ENCODE results near the gene SNAI1. TPM values are rescaled to one million over a fixed set of nuclear protein-coding genes. Genes with fewer than 3 reads are reported as not detected.
"Not testable (repeated sequence)": the region's sequence is repeated elsewhere in the genome, so short reads cannot be mapped to it uniquely, and the experiment has no call there.

Gene SNAI1
- total and polyA plus RNA-seq, 5 donors from 2014 or later, result 0.34 to 1.4 TPM; not detected in 3

DNA sequence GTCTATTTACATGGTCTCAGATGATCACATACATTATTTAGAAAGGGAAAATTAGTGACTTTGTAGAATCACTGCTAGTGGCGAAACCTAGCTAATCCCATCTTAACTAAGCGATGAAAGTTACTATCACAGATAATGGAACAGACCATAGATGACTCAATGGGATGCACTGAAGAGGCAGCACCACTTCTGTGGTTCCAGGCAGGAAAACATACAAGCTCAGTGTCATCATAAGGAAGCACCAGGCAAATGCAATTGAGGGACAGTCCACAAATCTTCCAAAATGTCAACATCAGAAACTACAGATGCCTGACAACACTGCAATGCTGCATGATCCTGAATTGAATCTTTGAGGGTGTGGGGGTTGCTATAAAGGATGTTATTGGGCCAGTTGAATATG is 15.9 kb upstream of the SNAI1 start:
- Histone ChIP-seq H3K4me1 (ENCODE audit: control insufficient read depth, insufficient read depth, low read length, poor library complexity, severe bottlenecking) (no peaks in the 10 kb centered on the region), H3K9me3 (ENCODE audit: control insufficient read depth in 2 of 2, low read length in 2 of 2) (no peaks in the 10 kb centered on the region), H3K36me3 (ENCODE audit: control insufficient read depth, insufficient read depth, low read length) (no peaks in the 10 kb centered on the region), H3K27me3 (ENCODE audit: control insufficient read depth, insufficient read depth, low read length) (no peaks in the 10 kb centered on the region), H3K27ac (ENCODE audit: insufficient read depth, low read length, poor library complexity, severe bottlenecking) (no peak overlapping the region), H3K4me3 (ENCODE audit: low read depth, low read length) (no peak overlapping the region)
- ATAC-seq (ENCODE audit: low read depth in 2 of 2), result no peak
- Mint-ChIP-seq H3K9me3 (peaks cover 0 to 1% (median 0%) of the 10 kb centered on the region in 7 donors), H3K36me3 (no peaks in the 10 kb centered on the region), H3K27me3 (no peaks in the 10 kb centered on the region), H3K4me3 (no peak overlapping the region), H3K27ac (no peak overlapping the region), H3K4me1 (peaks cover 0 to 3% (median under 1%) of the 10 kb centered on the region in 4 donors)
- no peak for DNase-seq

DNA sequence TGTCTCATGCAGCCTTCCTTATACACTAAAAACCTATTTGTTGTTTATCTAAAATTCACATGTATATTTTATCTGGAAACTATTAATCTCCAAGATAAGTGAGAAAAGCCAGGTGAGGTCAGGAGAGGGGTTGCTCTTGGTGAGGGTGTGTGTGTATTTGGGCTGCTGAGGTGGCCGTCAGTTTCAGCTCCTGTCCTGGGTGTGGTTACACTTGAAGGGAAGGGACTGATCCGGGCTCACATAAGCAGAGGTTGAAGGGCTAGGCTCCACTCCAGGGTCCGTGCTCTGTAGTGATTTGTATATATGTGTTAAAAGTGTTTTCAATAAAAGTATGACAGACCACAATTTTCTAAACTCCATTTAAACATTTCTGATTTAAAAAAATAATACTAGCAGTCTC is 13.5 kb upstream of the SNAI1 start:
- Histone ChIP-seq H3K27ac (ENCODE audit: insufficient read depth, low read length, poor library complexity, severe bottlenecking) (no peak overlapping the region), H3K4me1 (ENCODE audit: control insufficient read depth, insufficient read depth, low read length, poor library complexity, severe bottlenecking) (no peaks in the 10 kb centered on the region), H3K27me3 (ENCODE audit: control insufficient read depth, insufficient read depth, low read length) (no peaks in the 10 kb centered on the region), H3K9me3 (ENCODE audit: control insufficient read depth in 2 of 2, low read length in 2 of 2) (no peaks in the 10 kb centered on the region), H3K4me3 (ENCODE audit: low read depth, low read length) (no peak overlapping the region), H3K36me3 (ENCODE audit: control insufficient read depth, insufficient read depth, low read length) (no peaks in the 10 kb centered on the region)
- no peak overlapping the region for H3K27ac Mint-ChIP-seq
- peaks cover 0 to 3% (median under 1%) of the 10 kb centered on the region in 4 donors for H3K4me1 Mint-ChIP-seq
- H3K27me3 Mint-ChIP-seq, result no peaks in the 10 kb centered on the region
- no peak overlapping the region for H3K4me3 Mint-ChIP-seq
- DNase-seq (no peak), ATAC-seq (ENCODE audit: low read depth in 2 of 2) (no peak)
- H3K36me3 Mint-ChIP-seq, result no peaks in the 10 kb centered on the region
- no peaks in the 10 kb centered on the region for H3K9me3 Mint-ChIP-seq

DNA sequence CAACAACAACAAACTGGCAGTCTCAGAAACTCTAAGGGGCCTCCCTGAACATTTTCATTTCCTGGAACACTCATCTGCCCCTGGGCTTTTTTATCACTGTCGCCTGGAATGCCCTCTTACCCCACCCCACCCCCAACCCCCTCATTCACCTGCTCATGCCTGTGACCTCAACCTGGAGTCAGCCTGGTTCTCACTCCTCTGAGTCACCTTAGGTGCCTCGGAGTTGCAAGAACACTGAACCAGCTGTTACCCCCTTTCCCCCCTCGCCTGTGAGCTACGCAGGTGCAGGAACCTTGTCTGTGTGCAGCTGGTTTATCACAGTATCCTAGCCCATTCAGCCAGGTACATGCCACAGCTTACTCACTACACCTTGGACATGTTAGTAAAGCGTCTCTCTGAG is 12.8 kb upstream of the SNAI1 start:
- H3K27me3 Mint-ChIP-seq, result no peaks in the 10 kb centered on the region
- Histone ChIP-seq H3K4me1 (ENCODE audit: control insufficient read depth, insufficient read depth, low read length, poor library complexity, severe bottlenecking) (no peaks in the 10 kb centered on the region), H3K27me3 (ENCODE audit: control insufficient read depth, insufficient read depth, low read length) (no peaks in the 10 kb centered on the region), H3K9me3 (ENCODE audit: control insufficient read depth in 2 of 2, low read length in 2 of 2) (no peaks in the 10 kb centered on the region), H3K4me3 (ENCODE audit: low read depth, low read length) (no peak overlapping the region), H3K36me3 (ENCODE audit: control insufficient read depth, insufficient read depth, low read length) (no peaks in the 10 kb centered on the region), H3K27ac (ENCODE audit: insufficient read depth, low read length, poor library complexity, severe bottlenecking) (no peak overlapping the region)
- no peak overlapping the region for H3K4me3 Mint-ChIP-seq
- no peaks in the 10 kb centered on the region for H3K9me3 Mint-ChIP-seq
- no peak for ATAC-seq (ENCODE audit: low read depth in 2 of 2)
- peaks cover 0 to 3% (median under 1%) of the 10 kb centered on the region in 4 donors for H3K4me1 Mint-ChIP-seq
- no peaks in the 10 kb centered on the region for H3K36me3 Mint-ChIP-seq
- no peak overlapping the region for H3K27ac Mint-ChIP-seq
- DNase-seq, result no peak

DNA sequence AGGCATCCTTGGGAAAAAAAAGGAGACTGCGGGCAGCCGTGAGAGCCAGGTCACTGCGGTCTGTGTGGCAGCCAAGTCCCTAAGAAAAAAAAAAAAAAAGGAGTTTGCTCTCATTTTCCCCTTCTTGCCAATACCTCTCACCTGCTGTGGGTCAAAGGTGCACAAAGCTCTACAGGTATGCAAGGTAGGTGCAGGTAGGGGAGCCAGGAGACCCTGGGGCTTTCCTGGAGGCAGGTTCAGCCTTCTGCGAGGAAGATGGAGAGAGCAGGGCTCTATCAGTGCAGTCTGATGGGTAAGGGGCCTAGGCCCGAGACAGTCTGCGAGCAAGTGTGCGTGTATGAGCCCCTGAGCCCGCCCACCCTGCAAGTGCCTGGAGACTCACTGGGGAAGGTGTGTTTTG is 12.3 kb upstream of the SNAI1 start:
- Mint-ChIP-seq H3K27me3 (no peaks in the 10 kb centered on the region), H3K9me3 (no peaks in the 10 kb centered on the region), H3K27ac (no peak overlapping the region), H3K4me1 (peaks cover 0 to 3% (median 0%) of the 10 kb centered on the region in 4 donors), H3K36me3 (no peaks in the 10 kb centered on the region), H3K4me3 (no peak overlapping the region)
- Histone ChIP-seq H3K36me3 (ENCODE audit: control insufficient read depth, insufficient read depth, low read length) (no peaks in the 10 kb centered on the region), H3K9me3 (ENCODE audit: control insufficient read depth in 2 of 2, low read length in 2 of 2) (no peaks in the 10 kb centered on the region), H3K27me3 (ENCODE audit: control insufficient read depth, insufficient read depth, low read length) (no peaks in the 10 kb centered on the region), H3K4me3 (ENCODE audit: low read depth, low read length) (no peak overlapping the region), H3K4me1 (ENCODE audit: control insufficient read depth, insufficient read depth, low read length, poor library complexity, severe bottlenecking) (no peaks in the 10 kb centered on the region), H3K27ac (ENCODE audit: insufficient read depth, low read length, poor library complexity, severe bottlenecking) (no peak overlapping the region)
- ATAC-seq (ENCODE audit: low read depth in 2 of 2), result no peak
- DNase-seq, result no peak

DNA sequence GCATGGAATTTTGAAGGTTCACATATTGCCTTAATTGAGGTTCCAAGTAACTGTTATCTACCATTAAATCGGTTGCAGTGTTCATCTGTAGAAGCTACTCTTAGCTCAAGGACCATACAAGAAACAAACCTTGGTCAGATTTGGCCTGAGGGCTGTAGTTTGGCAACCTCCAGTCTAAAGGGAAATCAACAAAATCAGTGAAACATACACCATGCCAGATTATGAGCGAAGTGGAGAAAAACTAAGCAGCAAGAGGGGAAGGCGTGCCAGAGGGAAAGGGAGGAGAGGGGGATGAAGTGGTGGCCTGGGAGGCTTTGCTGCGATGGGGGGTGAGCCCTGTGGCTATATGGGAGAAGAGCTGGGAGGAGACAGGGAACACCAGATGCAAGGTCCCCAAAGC is 8.8 kb upstream of the SNAI1 start:
- no peaks in the 10 kb centered on the region for H3K9me3 ChIP-seq (ENCODE audit: control insufficient read depth in 2 of 2, low read length in 2 of 2)
- H3K27ac ChIP-seq (ENCODE audit: insufficient read depth, low read length, poor library complexity, severe bottlenecking), result no peak overlapping the region
- no peaks in the 10 kb centered on the region for H3K36me3 ChIP-seq (ENCODE audit: control insufficient read depth, insufficient read depth, low read length)
- ATAC-seq (ENCODE audit: low read depth in 2 of 2), result no peak
- Mint-ChIP-seq H3K9me3 (no peaks in the 10 kb centered on the region), H3K36me3 (no peaks in the 10 kb centered on the region), H3K27ac (no peak overlapping the region), H3K4me3 (no peak overlapping the region), H3K4me1 (no peaks in the 10 kb centered on the region), H3K27me3 (no peaks in the 10 kb centered on the region)
- peaks cover 5% of the 10 kb centered on the region for H3K4me1 ChIP-seq (ENCODE audit: control insufficient read depth, insufficient read depth, low read length, poor library complexity, severe bottlenecking)
- H3K27me3 ChIP-seq (ENCODE audit: control insufficient read depth, insufficient read depth, low read length), result no peaks in the 10 kb centered on the region
- DNase-seq, result no peak
- H3K4me3 ChIP-seq (ENCODE audit: low read depth, low read length), result no peak overlapping the region

DNA sequence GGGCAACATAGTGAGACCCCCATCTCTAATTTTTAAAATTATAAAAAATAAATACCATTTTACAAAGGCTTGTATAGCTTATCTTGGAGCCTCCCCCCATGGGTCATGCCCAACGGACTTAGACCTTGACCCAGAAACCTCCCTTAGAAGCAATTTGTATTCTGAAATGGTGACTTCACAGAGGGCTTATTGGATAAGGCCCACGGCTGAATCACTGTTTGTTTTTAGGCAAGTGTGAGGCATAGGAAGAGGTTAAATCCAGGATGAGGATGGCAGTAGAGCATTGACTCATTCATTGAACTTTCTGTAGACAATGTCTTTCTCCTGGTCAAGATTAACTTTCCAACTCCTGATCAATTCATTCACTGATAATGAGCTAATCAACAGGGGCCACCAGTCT is 6.2 kb upstream of the SNAI1 start:
- Histone ChIP-seq H3K36me3 (ENCODE audit: control insufficient read depth, insufficient read depth, low read length) (no peaks in the 10 kb centered on the region), H3K27ac (ENCODE audit: insufficient read depth, low read length, poor library complexity, severe bottlenecking) (no peak overlapping the region), H3K9me3 (ENCODE audit: control insufficient read depth in 2 of 2, low read length in 2 of 2) (no peaks in the 10 kb centered on the region), H3K27me3 (ENCODE audit: control insufficient read depth, insufficient read depth, low read length) (no peaks in the 10 kb centered on the region), H3K4me3 (ENCODE audit: low read depth, low read length) (no peak overlapping the region), H3K4me1 (ENCODE audit: control insufficient read depth, insufficient read depth, low read length, poor library complexity, severe bottlenecking) (peaks cover 9% of the 10 kb centered on the region)
- DNase-seq (no peak), ATAC-seq (ENCODE audit: low read depth in 2 of 2) (no peak)
- H3K27me3 Mint-ChIP-seq, result peaks cover 14% of the 10 kb centered on the region
- H3K36me3 Mint-ChIP-seq, result no peaks in the 10 kb centered on the region
- peaks cover 0 to 16% (median 5%) of the 10 kb centered on the region in 4 donors for H3K4me1 Mint-ChIP-seq
- H3K27ac Mint-ChIP-seq, result no peak overlapping the region
- H3K4me3 Mint-ChIP-seq, result no peak overlapping the region
- H3K9me3 Mint-ChIP-seq, result no peaks in the 10 kb centered on the region

DNA sequence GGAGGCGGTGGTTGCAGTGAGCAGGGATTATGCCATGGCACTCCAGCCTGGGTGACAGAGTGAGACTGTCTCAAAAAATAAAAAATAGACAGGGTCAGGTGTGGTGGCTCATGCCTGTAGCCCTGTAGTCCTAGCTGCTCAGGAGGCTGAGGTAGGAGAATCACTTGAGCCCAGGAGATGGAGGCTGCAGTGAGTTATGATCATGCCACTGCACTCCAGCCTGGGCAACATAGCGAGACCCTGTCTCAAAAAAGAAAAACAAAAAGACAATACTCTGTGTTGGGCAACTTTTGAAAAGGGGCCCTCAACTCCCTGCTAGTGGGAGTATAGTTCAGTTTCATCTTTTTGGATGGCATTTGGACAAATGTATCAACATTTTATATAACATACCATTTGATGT is 5.0 kb upstream of the SNAI1 start:
- H3K27ac Mint-ChIP-seq; H3K27me3 ChIP-seq (ENCODE audit: control insufficient read depth, insufficient read depth, low read length): not testable (repeated sequence)

DNA sequence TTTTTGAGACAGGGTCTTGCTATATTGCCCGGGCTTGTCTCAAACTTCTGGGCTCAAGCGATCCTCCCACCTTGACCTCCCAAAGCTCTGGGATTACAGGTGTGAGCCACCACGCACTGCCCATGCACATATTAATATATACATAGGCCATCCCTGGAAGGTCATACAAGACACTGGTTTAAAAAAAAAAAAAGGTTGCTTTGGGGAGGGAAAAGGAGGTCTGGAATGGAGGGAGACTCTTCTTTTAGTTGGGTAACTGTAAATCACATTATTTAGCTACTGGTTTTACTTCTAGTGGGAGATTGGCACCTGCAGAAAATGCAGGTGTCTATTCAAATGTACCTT is 4.1 kb upstream of the SNAI1 start:
- ATAC-seq (ENCODE audit: low read depth in 2 of 2), result no peak

More for the DNA sequence above, 5.0 kb upstream of the SNAI1 start:
- H3K9me3 ChIP-seq (ENCODE audit: control insufficient read depth in 2 of 2, low read length in 2 of 2); H3K4me3 Mint-ChIP-seq; H3K36me3 ChIP-seq (ENCODE audit: control insufficient read depth, insufficient read depth, low read length); H3K27ac ChIP-seq (ENCODE audit: insufficient read depth, low read length, poor library complexity, severe bottlenecking); H3K36me3 Mint-ChIP-seq; ATAC-seq (ENCODE audit: low read depth in 2 of 2); H3K4me3 ChIP-seq (ENCODE audit: low read depth, low read length); DNase-seq; H3K9me3 Mint-ChIP-seq: not testable (repeated sequence)
- Mint-ChIP-seq H3K4me1 (peaks cover 0 to 22% (median 5%) of the 10 kb centered on the region in 4 donors), H3K27me3 (peaks cover 14% of the 10 kb centered on the region)
- peaks cover 16% of the 10 kb centered on the region for H3K4me1 ChIP-seq (ENCODE audit: control insufficient read depth, insufficient read depth, low read length, poor library complexity, severe bottlenecking)

More for the DNA sequence above, 4.1 kb upstream of the SNAI1 start:
- Mint-ChIP-seq H3K27me3 (peaks cover 23% of the 10 kb centered on the region), H3K4me1 (peaks cover 0 to 30% (median 7%) of the 10 kb centered on the region in 4 donors), H3K4me3 (no peak overlapping the region), H3K27ac (peak overlapping the region in 1 of 3 donors; percentile 90), H3K36me3 (no peaks in the 10 kb centered on the region), H3K9me3 (no peaks in the 10 kb centered on the region)
- Histone ChIP-seq H3K4me1 (ENCODE audit: control insufficient read depth, insufficient read depth, low read length, poor library complexity, severe bottlenecking) (peaks cover 24% of the 10 kb centered on the region), H3K36me3 (ENCODE audit: control insufficient read depth, insufficient read depth, low read length) (no peaks in the 10 kb centered on the region), H3K4me3 (ENCODE audit: low read depth, low read length) (no peak overlapping the region), H3K27me3 (ENCODE audit: control insufficient read depth, insufficient read depth, low read length) (no peaks in the 10 kb centered on the region), H3K27ac (ENCODE audit: insufficient read depth, low read length, poor library complexity, severe bottlenecking) (no peak overlapping the region), H3K9me3 (ENCODE audit: control insufficient read depth in 2 of 2, low read length in 2 of 2) (no peaks in the 10 kb centered on the region)
- no peak for DNase-seq
